NOMO-1 treated with DMSO at 0.1 percent for 48 hours (cell line): ENCODE data around the gene HGD.
"Not testable (repeated sequence)": the region's sequence is repeated elsewhere in the genome, so short reads cannot be mapped to it uniquely, and the experiment has no call there.

Experiments
- DNase-seq: peaks from one replicate; lab custom pipeline; 2025; ENCODE audit not compliant: unreplicated experiment; lab: John Stamatoyannopoulos, UW

Gene HGD

DNA sequence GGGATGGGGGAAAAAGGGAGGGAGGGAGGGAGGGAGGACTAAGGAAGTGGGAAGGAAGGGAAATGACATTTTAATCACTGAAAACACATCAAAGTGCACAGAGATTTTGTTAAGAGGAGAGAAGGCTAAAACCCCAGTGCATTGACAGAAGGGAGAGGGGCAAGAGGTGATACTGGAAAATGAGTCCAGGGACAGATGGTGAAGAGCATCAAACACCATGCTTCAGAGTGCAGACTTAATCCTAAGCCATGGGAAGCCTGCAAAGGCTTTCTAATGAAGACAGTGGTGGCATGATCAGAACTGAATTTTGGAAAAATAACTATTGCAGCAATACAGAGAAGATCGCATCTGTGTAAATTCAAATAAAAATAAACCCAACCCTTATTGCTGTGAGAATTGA lies 41.8 kb downstream of the HGD start:
- DNase-seq, result no peak

DNA sequence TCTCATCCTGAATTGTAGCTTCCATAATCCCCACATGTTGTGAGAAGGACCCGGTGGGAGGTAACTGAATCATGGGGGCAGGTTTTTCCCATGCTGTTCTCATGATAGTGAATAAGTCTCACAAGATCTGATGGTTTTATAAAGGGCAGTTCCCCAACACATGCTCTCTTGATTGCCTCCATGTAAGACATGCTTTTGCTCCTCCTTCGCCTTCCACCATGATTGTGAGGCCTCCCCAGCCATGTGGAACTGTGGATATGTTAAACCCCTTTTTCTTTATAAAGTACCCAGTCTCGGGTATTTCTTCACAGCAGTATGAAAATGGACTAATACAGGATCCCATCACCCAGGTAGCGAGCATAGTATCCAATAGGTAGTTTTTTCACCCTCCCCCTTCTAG lies 43.2 kb downstream of the HGD start:
- DNase-seq, result not testable (repeated sequence)

DNA sequence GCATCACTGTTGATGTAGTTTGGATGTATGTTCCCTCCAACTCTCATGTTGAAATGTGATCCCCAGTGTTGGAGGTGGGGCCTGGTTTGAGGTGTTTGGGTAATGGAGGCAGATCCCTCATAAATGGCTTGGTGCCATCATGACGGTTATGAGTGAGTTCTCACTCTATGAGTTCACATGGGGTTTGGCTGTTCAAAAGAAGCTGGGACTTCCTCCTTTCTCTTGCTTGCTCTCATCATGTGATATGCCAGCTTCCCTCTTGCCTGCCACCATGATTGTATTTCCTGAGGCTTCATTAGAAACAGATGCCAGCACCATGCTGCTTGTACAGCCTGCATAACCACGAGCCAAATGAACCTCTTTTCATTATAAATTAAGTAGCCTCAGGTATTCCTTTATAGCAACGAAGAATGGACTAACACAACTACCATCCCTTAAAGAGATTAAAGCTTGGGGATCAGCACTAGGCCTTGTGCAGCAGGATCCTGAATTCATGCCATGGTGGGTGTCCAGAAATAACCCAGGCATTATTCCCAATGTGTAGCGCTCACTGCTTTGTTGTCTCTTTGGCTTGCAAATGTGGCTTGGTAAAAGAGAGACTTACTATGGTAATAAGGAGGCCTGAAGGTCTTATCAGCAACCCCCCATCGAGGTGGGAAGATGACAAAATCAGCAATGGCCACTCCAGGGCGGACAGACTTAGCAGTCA lies 44.0 kb downstream of the HGD start:
- no peak for DNase-seq

DNA sequence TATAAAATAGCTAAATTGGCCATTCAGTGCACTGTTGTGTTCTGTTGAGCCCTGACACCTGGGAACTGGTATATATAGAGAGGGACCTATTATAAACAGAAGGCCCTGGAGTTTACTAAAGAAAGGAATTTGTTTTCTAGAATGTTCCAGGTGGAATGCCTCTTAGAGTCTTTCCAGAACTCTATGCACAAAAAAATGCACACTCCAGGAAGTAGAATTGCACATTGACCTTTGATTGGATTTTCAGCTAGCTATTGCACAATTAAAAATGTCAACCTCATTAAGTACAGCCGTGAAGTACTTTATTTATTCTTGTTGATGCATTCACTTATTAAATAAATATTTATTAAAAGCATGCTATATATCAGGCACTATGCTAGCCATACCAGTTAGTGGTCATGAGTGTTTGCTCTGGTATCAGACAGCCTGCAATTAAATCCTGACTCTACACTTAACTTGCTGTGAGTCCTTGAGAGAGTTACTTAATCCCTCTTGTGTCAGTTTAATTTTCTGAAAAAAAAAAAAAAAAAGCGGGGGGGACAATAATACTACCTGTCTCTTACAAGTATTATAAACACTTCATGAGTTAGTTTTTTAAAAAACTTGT lies 45.1 kb downstream of the HGD start:
- no peak for DNase-seq

DNA sequence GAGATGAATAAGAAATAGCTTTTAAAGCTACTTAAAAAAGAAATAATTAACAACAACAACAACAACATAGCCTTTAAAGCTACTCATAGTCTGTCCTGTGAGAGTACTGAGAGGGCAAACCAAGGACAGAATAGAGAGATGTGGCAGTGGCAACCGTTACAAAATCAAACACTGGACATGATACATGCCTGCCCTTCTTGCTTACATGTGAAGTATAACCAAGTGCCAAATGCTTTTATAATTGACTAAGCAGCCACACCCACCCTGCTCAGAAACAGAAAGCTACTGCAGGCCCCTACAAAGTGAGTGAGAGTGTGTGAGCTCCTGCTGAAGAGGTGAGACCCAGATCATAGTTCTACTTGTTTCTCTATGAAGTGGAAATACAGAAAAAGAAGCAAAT lies 47.5 kb downstream of the HGD start:
- no peak for DNase-seq

DNA sequence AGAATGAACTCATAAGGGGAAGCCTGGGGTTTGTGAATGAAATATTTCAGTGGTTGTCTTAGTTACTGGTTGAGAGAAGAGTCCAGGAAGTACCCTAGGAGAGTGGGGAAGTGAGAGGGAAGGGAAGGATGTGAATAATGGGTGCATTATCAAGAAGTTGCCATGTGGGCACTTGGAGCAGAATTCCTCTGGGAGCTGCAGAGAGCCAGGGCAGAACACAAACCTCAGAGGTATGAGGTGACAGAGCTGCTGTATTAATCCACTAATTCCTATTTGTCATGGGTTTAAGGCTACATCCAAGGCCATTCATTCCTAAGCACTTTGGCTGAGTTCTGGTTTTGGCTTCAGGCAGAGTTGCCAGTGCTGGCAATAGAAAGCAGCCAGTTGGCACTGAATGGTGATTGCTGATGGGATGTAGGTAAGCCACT lies 56.9 kb downstream of the HGD start:
- no peak for DNase-seq

DNA sequence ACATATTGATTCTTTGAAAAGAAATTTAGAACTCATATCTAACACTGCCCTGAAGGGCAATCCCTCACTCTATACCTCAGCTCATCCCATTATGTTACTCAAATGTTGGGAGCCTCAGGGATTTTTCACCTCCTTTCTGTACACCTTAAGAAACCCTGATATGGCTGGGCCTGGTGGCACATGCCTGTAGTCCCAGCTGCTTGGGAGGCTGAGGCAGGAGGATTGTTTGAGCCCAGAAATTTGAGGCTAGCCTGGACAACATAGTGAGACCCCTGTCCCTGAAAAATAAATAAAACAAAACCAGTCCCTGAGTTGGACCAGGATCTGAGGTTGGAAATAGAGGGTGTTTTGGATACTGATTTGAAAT lies 58.3 kb downstream of the HGD start:
- DNase-seq, result no peak

DNA sequence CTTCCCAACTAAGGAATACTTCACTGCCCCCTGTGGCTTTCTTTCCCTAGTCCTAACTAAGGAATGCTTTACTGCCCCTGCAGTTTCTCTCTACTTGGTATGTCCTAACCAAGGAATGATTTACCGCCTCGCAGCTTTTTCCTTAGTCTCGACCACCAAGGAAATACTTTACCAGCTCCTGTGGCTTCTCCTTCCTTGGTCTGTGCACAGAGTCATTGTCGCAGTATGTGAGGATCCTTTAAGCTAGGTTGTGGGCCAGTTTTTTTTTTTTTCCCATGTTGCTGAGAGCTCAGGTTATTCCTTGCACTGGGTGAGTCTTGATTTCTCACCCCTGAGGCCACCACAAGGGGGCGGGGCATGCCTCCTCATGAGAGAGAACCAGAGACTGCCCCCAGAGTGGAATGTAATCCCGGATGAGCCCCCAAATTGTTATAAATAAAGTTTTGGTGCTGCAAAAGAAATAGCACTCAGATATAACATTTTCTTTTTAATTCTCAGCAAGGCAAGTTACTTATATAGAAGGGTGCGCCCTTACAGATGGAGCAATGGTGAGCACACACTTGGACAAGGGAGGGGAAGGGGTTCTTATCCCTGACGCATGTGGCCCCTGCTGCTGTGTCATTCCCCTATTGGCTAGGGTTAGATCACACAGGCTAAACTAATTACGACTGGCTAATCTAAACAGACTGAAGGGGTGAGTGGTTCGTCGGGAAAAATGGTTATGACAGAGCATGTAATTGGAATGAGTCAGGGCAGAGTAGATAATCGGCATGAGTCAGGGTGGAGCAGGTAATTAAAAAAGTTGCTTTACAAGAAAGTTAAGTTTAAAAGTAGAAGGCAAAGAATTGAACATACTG lies 58.9 kb downstream of the HGD start:
- no peak for DNase-seq

DNA sequence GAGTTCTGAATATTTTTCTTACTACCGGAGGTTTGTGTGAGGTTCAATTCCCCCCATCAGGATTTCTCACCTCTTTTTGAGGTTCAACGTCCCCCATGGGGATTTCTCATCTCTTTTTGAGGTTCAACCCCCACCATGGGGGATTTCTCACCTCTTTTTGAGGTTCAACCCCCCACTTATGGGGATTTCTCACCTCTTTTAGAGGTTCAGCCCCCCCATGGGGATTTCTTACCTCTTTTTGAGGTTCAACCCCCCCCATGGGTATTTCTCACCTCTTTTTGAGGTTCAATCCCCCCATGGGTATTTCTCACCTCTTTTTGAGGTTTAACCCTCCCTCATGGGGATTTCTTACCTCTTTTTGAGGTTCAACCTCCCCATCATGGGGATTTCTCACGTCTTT lies 59.6 kb downstream of the HGD start:
- DNase-seq, result no peak

DNA sequence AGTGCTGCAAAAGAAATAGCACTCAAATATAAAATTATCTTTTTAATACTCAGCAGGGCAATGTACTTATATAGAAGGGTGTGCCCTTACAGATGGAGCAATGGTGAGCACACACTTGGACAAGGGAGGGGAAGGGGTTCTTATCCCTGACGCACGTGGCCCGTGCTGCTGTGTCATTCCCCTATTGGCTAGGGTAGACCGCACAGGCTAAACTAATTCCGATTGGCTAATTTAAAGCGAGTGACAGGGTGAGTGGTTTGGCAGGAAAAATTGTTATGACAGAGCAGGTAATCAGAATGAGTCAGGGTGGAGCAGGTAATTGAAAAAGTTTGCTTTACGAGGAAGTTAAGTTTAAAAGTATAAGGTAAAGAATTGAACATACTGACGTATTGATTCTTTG lies 65.3 kb downstream of the HGD start:
- DNase-seq, result not testable (repeated sequence)

DNA sequence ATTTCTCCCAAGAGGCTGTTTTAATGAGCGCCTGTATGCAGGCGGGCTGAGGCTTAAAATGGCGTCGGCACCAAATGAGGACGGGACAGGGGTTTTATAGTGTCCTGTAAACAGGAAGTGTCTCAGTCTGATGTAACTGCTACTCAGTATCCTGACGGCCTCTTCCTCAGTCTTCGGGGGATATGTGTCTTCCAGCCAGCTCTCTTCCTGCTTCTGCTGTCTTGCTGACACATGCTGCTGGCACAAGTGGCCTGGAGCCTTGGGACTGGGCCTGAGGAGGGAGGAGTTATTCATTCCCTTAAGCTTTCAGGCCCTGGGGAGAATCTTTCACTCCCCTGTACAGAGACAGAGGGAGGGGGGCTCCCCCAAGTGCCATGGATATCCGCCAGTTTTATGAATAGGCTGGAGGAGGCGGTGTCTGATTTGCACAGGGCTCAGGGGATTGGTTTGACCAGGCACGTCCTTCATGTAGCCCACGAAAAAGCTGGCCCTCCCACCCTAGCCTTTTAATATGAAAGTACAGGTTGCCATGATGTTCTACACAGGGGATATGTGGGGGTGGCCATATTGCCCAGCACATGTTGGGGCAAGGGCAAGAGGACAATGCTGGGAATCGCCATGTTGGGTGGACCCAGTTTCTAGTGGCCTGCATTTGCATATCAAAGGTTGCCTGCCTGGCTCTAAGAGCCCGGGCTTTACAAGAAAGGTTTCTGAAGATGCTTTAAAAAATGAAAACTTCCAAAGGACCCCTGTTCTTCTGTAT lies 66.0 kb downstream of the HGD start:
- no peak for DNase-seq

DNA sequence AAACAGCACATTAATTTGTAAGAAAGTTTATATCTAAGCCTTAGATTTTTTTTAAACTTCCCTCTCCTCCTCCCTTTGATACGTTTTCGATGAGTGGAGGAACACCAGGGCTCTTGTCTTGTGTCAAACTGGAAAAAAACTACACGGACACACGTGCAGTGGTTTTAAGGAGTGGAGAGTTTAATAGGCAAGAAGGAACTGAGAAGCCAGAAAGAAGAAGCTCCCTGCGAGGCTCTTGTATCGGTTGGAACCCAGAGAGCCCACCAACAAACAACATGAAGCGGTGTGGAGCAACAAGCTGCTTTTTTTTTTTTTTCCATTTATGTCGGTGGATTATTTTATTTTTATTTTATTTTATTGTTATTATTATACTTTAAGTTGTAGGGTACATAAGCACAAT lies 67.3 kb downstream of the HGD start:
- peak; percentile 52 for DNase-seq

DNA sequence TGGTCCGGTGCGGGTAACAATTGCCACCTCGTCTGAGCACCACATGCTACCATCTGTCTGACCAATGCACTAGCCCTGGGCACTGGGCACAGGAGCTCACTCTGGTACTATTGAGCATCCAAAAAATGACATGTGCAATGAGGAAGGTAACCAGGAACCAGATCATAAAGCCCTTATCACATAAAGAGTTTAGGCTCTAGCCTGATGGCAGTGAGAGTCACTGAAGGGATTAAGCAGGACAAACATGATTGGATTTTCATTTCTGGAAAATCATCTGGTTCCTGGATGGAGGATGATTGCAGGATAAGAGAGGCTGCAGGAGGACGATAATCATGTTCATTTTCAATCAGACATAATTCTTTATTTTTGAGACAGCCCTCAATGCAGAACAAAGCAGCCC lies 73.5 kb downstream of the HGD start:
- no peak for DNase-seq

DNA sequence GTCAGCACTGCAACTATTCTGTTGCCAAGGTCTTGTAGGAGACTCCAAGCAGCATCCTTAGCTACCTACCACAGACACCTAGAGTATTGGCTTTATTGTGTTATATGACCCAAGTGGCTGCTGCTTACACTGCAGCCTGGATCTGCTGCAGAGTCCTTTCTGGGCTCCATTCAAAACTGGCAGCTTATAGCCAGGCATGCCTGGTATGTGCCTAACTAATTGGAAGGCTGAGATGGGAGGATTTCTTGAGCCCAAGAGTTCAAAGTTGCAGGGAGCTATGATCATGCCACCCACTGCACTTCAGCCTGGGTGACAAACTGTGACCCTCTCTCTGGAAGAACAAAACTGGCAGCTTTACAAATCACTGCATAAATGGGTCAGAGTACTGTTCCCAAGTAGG lies 77.3 kb downstream of the HGD start:
- DNase-seq, result no peak

DNA sequence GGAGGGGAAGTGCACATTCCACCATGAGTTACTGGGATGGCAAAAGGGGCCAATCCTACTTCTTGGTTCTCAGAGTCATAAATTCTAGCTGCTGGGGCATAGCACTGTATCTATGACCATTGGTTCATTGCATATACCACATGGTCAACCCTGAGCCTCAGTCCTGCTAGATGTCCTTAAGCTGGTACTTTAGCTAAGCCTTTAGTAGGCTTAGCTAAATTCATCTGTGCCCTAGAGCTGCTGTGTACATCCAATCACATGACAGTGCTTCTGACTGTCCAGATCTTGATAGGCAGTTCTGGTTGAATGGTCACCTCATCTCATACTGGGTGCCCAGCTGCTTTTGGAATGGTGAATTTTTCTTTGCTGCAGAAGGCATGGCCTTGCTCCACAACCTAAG lies 77.7 kb downstream of the HGD start:
- DNase-seq, result no peak

DNA sequence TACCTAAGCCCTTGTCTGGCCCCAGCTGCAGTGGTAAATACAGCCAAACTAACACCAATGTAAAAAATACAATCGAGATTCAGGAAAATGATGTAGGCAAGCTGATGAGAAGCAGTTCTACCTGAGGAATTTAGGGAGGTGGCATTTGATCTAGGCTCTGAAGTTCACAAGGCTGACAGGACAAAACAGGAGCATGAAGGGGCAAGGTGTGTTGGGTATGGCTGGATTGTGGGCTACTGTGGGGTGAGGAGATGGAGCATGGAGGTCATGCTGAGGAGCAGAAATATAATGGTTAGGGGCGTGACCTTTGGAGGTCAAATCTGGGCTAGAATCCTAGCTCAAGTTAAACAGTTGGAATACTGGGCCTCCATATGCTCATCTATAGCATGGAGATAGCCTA lies 79.4 kb downstream of the HGD start:
- no peak for DNase-seq

DNA sequence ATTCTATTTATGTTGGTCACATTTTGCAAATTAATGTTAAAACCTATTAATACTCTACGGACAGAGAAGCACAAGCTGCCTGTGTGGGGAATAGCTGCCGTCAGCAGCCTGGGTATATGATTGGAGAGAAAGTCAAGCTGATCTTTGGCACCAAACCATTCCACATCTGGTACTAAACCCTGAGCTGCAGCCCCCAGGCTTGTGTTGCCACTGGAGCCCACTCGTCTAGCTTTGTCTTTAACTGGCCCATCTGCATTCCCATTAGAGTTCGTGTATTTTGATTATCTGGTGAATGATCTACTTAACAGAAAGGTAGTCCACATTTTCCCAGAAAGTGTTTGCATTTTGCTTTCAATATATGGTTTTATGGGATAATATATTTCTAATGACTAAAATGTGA lies 80.5 kb downstream of the HGD start:
- no peak for DNase-seq

DNA sequence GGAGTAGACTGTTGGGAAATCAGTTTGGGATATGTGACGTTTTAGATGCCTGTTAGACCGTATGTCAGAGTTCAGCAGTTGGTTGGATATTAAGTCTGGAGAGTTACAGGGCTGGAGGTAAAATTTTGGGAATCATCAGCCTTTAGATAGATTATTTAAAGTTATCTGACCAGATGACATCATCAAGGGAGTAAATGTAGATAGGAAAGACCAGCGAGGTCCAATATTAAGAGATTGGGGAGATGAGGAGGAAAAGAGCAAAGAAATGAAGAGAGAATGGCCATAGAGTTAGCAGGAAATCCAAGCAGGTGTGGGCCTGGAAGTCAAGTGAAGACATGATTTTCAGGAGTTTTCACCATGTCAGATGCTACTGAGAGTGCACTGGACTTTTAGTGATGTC lies 82.8 kb downstream of the HGD start:
- DNase-seq, result no peak

DNA sequence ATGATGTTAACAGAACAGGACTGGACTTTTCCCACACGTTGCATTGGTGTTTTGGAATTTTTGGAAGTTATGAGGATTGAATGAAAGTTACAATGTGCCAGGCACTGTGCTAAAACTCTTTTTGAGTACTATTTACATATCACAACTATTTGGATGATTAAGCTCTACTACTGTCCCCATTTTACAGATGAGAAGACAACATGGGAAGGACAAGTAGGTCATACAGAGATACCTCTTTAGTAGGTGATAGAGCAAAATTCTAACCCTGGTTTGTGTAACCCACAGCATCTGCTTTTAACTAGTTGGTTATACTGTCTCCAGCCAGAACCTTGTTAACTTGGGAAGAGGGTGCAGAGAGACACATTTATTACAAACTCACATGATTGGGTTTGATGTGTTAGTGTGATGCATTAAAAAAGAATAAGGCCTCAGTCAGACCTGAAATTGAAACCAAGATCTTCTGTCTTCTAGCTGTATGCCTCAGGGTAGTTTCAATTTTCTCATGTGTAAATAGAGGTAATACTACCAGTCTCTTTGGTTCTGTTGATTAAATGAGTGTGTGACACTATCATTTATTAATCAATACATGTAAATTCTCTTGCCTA lies 84.5 kb downstream of the HGD start:
- DNase-seq, result no peak

DNA sequence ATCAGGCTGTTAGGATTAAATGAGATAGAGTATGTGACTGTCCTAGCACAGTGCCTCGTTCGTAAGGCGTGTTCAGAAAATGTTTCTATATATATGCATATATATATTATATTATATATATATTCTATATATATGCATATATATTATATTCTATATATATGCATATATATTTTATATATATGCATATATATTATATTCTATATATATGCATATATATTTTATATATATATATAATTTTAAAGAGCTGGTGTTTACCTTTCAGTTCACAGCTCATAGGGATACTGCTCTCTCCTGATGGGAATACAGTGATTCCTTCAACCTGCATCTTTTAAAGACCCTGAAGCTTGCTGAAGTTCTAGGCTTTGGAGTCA lies 85.2 kb downstream of the HGD start:
- DNase-seq, result no peak
